ENCODE results near the gene DUSP23.

The DUSP23 gene

DNA sequence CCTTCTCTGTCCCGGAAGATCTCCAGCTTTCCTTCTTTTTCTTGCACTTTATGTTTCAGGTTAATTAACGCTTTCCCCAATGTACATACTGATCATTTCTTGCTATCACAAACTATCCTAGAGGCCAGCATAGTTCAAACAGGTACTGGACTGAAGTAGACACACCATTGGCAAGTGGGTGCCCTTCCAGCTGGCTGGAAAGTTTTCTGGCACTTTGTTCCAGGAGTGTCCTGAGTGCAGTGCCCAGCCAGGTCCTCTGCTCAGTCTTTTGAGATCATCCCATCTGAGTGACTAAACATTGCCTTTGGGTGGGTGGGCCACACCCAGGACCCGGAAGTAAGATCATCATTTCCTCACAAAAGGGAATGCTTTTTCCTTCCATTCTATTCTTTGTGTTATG lies 15.0 kb upstream of the DUSP23 start:
- DNase-seq = no peak
- no peak for TF ChIP-seq GATA1 (IDR thresholded peaks at IDR 0.05; ENCODE audit: low read depth, low read length)
- TF ChIP-seq POLR2A (IDR thresholded peaks at IDR 0.05; ENCODE audit: low read length) = no peak

DNA sequence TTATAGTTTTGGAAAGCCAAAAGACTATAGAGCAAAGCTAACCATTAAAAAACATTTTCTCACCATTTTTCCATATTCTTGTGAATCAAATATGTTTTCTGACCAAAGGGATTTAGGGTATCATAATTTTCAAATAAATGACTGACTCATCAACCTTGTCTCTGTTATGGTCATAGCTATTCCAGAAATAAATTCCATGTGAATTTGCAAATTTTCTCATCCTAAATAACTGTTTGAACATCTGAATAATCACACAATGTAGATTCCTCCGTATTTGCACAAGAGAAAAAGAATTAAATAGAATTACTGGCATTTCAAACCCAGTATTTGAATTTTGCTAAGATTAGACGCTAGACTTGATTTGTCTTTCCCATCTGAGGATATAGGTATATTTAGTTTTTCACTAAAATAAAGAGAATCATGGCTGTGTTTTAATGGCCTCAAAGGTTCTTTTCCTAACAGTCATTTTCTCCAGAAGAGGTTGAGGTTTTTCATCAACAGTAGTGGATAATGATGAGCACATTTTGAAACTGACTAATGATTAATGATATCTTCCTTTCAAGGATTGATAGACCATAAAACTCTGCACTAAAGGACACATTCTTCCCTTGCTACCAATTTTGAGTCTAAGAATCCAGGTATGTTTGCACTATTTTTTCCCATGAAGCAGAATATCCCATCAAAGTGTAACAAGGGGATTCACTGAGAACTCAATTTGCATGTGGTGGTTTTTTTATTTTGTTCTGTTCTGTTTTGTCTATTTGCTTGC lies 9.5 kb upstream of the DUSP23 start:
- no peak for DNase-seq
- TF ChIP-seq POLR2A (IDR thresholded peaks at IDR 0.05; ENCODE audit: low read length) = no peak

DNA sequence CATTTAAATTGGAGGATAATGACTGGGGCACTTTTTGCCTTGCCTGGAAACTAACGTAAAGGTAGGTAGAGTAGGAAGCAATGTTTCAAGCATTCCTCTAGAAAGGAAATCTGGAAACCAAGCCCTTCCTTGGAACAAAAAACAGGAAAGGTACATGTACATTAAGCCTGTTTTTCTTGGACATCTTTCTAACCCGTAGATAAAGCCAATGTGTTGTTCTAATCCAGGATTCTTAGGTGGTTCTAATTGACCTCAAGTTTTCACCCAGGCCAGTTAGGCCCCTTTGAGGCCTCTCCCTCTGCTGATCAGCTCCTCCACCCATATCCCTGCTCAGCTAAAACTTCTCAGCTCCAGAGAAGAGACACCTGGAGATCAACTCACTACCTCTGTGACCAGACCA lies 6.3 kb upstream of the DUSP23 start:
- no peak for TF ChIP-seq GATA1 (IDR thresholded peaks at IDR 0.05; ENCODE audit: low read depth, low read length)
- TF ChIP-seq POLR2A (IDR thresholded peaks at IDR 0.05; ENCODE audit: low read length) = no peak
- DNase-seq = no peak

DNA sequence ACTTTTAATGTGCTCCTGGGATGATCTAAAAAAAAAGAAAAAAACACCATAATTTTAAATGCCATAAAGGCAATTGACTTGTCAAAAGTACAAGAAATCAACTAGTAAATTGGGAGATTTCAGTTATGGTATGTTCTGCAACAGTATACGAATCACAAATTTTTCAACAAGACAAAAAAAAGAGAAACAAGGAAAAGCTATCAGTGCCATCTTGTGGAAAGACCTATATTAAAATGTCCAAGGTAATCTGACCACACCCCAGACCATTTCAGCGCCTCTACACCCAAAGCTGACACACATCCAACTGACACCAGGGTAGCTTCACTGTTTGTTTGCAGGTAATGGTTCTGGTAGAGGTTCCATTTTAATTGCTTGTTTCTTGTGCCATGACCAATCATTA lies 5.0 kb upstream of the DUSP23 start:
- no peak for TF ChIP-seq POLR2A (IDR thresholded peaks at IDR 0.05; ENCODE audit: low read length)
- no peak for TF ChIP-seq GATA1 (IDR thresholded peaks at IDR 0.05; ENCODE audit: low read depth, low read length)
- DNase-seq = no peak

DNA sequence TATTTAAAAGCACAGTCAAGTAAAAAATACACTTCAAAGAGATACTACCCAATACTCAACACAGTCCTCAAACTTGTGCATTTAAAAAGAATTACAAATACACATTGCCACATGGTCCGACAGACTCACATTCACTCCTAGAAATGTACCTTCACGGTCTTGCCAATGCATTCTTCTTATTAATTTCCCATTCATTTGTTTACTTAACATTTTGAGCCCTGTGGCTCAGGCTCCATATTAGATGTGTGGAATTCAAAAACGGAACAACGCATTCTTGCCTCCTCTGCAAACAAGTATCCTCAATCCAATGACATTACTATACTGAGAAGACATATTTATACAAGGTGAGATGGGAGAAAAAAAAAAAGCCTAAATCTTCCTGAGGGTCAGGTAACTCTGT lies 2.5 kb upstream of the DUSP23 start:
- no peak for DNase-seq
- no peak for TF ChIP-seq POLR2A (IDR thresholded peaks at IDR 0.05; ENCODE audit: low read length)

DNA sequence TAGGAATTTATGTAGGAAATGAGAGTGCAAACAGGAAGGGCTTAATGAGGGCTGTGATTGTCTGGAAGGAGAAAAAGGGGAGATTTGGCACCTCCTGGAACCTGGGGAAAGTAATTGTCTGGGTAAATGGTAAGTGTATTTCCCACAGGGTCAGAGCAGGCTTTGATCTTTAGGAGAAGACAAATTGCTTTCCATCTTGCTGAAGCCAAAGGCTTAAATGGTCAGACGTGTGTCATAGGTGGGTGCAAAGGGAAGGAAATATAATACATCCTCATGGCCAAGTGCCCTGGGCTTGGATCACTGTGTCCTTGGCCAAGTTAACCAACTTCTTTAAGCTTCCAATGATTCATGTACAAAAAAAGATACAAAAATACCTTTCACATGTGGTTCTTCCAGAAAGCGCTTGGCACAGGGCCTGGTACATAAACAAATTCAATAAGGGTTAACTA lies 1.3 kb upstream of the DUSP23 start:
- DNase-seq = no peak

DNA sequence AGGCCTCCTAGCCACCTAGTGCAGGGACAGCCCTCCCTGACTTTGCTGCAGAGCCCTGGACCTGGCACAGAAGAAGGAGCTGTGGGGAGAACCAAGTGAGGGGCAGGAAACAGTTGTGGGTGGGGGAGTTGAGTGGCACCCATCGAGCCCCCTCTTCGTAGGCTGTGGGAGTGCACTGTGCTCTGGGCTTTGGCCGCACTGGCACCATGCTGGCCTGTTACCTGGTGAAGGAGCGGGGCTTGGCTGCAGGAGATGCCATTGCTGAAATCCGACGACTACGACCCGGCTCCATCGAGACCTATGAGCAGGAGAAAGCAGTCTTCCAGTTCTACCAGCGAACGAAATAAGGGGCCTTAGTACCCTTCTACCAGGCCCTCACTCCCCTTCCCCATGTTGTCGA lies 1.2 kb downstream of the DUSP23 start:
- TF ChIP-seq GATA1 (IDR thresholded peaks at IDR 0.05; ENCODE audit: low read depth, low read length) (no peak), POLR2A (IDR thresholded peaks at IDR 0.05; ENCODE audit: low read length) (no peak)
- DNase-seq = no peak

More for the DNA sequence above, 1.3 kb upstream of the DUSP23 start:
- TF ChIP-seq POLR2A (IDR thresholded peaks at IDR 0.05; ENCODE audit: low read length) (no peak), GATA1 (IDR thresholded peaks at IDR 0.05; ENCODE audit: low read depth, low read length) (no peak)

DNA sequence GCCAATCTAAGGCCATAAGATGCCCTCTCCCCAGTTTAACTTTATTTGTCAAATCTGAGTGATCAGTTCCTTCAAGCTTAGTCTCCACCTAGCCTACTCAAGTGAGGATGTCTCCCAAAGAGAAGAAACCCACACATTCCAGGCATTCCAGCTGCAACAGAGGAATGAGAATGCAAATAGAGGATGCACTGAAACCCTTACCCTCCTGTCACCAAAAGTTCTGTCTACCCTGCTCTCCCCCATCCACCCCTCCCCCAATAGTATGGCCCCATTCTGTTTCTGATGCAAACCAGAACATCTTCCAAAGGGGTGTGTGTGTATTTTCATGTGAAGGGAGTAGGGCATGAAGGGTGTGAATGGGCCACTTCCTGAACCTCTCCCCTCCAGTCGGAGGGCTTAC lies 3.0 kb downstream of the DUSP23 start:
- DNase-seq = no peak
- TF ChIP-seq POLR2A (IDR thresholded peaks at IDR 0.05; ENCODE audit: low read length) = no peak
- no peak for TF ChIP-seq GATA1 (IDR thresholded peaks at IDR 0.05; ENCODE audit: low read depth, low read length)

DNA sequence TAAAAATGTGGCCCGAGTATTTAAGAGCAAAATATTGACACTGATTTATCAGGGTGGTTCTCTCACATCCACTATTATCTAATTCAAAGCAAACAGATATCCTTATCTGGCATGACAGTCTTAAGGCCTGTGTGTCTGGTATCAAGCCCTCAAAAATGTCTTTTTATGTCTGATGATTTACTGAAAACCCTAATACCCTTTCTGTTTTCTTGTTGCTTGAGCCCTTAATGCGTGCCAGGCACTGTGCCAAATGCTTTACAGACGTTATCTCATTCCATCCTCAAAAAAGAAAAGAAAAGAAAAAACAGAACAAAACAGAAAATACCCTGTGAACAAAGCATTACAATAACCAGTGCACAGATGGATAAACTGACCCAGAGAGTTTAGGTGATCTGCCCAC lies 5.7 kb downstream of the DUSP23 start:
- DNase-seq = no peak
- TF ChIP-seq POLR2A (IDR thresholded peaks at IDR 0.05; ENCODE audit: low read length) (no peak), GATA1 (IDR thresholded peaks at IDR 0.05; ENCODE audit: low read depth, low read length) (no peak)

DNA sequence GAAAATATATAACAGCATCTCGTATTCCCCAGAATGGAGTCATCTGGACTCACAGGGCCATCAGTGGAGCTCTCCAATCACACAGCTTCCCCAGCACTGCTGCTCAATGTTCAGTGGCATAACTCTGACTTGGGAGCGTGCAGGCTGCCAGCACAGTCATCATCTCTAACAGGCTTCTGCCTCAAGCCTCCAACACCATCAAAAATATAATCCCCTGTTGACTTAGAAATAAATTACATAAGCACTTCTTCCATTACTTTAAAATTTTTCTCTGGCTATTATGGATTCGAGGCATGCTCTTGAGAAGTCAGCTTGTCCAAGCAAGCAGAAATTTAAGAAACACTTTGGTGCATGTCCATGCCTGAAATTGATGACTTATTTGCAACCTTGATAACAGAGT lies 6.2 kb downstream of the DUSP23 start:
- no peak for DNase-seq
- TF ChIP-seq GATA1 (IDR thresholded peaks at IDR 0.05; ENCODE audit: low read depth, low read length) (no peak), POLR2A (IDR thresholded peaks at IDR 0.05; ENCODE audit: low read length) (no peak)

DNA sequence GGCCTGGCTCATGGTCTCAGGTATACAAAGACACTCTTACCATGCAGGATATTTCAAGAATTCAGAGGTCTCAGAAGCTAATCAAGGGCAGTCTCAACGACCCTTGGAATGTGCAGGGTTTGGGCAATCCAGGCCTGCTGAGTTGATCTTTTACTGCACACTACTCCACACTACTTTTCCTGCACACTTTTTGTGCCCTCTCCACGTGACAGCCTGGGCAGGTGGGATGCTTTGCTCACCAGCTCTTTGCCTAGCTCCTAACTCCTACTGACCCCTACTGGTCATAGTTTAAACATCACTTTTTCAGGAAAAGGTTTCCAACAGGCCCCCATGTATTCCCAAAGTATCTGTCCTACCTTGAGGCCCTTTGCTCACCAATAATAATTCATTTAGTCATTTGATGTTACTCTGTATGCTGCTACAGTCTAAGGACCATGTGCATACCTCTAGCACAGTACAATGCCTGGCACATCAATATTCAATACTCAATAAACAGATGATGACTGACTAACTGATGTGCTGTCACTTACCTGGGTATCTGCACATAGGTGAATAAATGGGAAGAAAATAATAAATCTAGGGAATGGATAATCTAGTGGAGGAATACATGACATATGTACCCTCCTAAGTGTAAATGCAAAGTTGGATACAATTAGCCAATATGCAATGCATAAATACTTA lies 9.6 kb downstream of the DUSP23 start:
- no peak for TF ChIP-seq GATA1 (IDR thresholded peaks at IDR 0.05; ENCODE audit: low read depth, low read length)
- no peak for TF ChIP-seq POLR2A (IDR thresholded peaks at IDR 0.05; ENCODE audit: low read length)
- DNase-seq = peak; percentile 12 to 39

DNA sequence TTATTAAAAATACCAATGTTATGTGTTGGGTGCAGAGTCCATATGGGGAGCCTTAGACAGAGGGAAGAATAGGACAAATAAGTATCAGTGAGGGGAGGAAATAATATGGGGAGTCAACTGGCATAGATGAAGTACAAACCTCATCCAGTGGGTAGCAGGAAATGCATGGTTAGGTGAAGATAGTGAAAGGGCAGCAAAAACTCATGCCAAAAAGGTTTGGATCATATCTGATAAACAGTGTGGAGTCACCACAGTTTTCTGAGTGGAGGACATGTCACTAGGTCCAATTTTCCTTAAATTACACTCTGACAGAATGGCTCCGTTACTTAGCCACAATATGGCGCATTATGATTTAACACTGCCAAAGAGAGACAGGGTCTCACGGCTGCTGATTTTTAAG lies 10.3 kb downstream of the DUSP23 start:
- TF ChIP-seq GATA1 (IDR thresholded peaks at IDR 0.05; ENCODE audit: low read depth, low read length) (no peak), POLR2A (IDR thresholded peaks at IDR 0.05; ENCODE audit: low read length) (no peak)
- no peak for DNase-seq

DNA sequence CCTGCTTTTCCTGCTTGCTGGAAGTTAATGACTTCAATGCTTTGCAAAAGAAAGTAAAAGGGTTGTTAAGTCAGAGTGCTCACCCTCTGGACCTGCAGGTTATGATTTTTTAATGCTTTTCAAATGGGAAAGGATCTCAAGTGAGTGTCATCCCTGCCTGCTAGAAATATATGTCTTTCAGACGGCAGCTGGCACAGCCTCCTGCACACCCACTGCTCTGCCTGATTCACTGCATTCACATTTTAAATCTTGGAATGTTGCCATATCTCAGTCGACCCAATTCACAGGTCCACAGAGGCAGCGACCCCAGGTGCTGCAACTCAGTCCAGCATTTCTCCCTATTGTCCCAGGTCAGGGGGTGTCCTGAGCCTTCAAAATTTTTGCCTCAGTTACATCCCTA lies 10.7 kb downstream of the DUSP23 start:
- DNase-seq = no peak
- TF ChIP-seq POLR2A (IDR thresholded peaks at IDR 0.05; ENCODE audit: low read length) = no peak
- no peak for TF ChIP-seq GATA1 (IDR thresholded peaks at IDR 0.05; ENCODE audit: low read depth, low read length)

DNA sequence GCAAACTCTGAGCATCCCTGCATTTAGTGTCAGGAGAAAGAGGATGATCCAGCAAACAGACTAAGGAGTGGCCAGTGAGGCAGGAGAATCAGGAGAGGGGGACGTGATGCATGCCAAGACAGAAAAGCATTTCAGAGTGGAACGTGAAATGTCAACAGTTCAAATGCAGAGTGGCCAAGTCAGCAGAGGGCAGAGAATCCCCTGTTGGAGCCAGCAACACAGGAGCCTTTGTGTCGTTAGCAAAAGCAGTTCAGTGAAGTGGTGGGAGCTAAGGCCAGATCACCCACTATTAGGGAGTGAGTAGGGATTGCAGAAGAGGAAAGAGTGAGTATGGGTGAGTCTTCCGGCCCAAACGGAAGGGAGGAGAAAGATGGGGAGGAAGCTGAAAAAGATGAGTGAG lies 14.8 kb downstream of the DUSP23 start:
- no peak for DNase-seq
- no peak for TF ChIP-seq GATA1 (IDR thresholded peaks at IDR 0.05; ENCODE audit: low read depth, low read length)
- TF ChIP-seq POLR2A (IDR thresholded peaks at IDR 0.05; ENCODE audit: low read length) = no peak

DNA sequence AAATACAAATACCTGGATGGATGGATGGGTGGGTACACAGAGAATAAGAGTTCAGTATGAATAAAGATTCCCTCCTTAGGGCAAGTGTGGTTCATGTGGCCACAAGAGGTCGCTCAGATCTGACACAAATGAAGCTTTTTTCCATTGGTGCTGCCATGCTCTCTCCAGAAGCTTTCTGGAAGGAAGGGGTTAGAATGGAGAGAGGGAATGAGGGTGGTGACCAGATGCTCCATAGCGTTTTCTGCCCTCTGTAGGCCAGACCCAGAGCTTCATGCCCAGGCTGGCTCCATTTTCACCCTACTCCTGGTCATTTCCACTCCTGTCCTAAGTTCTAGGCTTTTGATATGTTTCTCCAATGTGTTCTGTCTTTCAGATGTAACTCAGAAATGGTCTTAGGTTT lies 18.1 kb downstream of the DUSP23 start:
- peak; percentile 57 to 73 for DNase-seq
- TF ChIP-seq POLR2A (IDR thresholded peaks at IDR 0.05; ENCODE audit: low read length) = no peak
- TF ChIP-seq GATA1 (IDR thresholded peaks at IDR 0.05; ENCODE audit: low read depth, low read length) = no peak

All from erythroblast (primary cell).